H1 (cell line): ENCODE results near the gene DYRK1A. TPM values are rescaled to one million over a fixed set of nuclear protein-coding genes. Genes with fewer than 3 reads are reported as not detected.

Experiments
- CTCF ChIA-PET: fragments of 300-600 bp; sonication (Branson Sonifier 250); formaldehyde crosslinking; loops from one replicate; lab custom pipeline; 2021; ENCODE audit not compliant: partially characterized antibody; lab: Charles Lee
- POLR2A ChIA-PET: fragments of 300-600 bp; sonication (Branson Sonifier 250); formaldehyde crosslinking; loops from one replicate; lab custom pipeline; 2021; ENCODE audit warnings: inconsistent platforms; ENCODE audit not compliant: partially characterized antibody; lab: Charles Lee
- DNase-seq, 2 experiments: peaks; one replicate each; pipeline versions ENCODE4 v3.0.0 to v3.0.0-alpha.2; 2010 to 2022; ENCODE audit warnings: low spot score in 2 of 2, low read depth in 1 of 2, mixed read lengths in 1 of 2
- FAIRE-seq: peaks from 2 replicates; lab custom pipeline; 2011; peaks lifted over from hg19 to GRCh38; lab: Jason Lieb, UNC
- H2AFZ ChIP-seq: 2 replicates; pipeline ENCODE4 v1.8.1; 2012; ENCODE audit warnings: low read length, inconsistent platforms
- H2AK5ac ChIP-seq: 2 replicates; pipeline ENCODE4 v1.6.1; 2013; ENCODE audit warnings: low read depth, low read length
- H2BK120ac ChIP-seq: replicated peaks from 2 replicates; pipeline ENCODE3; 2013; ENCODE audit warnings: low read depth, low read length, inconsistent platforms
- H2BK12ac ChIP-seq: 2 replicates; pipeline ENCODE4 v1.6.1; 2013; ENCODE audit warnings: low read depth, low read length
- H2BK15ac ChIP-seq: 2 replicates; pipeline ENCODE4 v1.6.1; 2013; ENCODE audit warnings: low read length
- H2BK20ac ChIP-seq: 2 replicates; pipeline ENCODE4 v1.6.1; 2013; ENCODE audit warnings: low read length
- H2BK5ac ChIP-seq: 2 replicates; pipeline ENCODE4 v1.6.1; 2013; ENCODE audit warnings: low read depth, low read length
- H3K14ac ChIP-seq: 2 replicates; pipeline ENCODE4 v1.6.1; 2013; ENCODE audit warnings: inconsistent platforms; ENCODE audit not compliant: insufficient read length
- H3K18ac ChIP-seq: 2 replicates; pipeline ENCODE4 v1.6.1; 2013; ENCODE audit warnings: low read length; ENCODE audit errors: extremely low read depth
- H3K23ac ChIP-seq: 2 replicates; pipeline ENCODE4 v1.6.1; 2013; ENCODE audit warnings: inconsistent platforms; ENCODE audit not compliant: insufficient read length
- H3K23me2 ChIP-seq: 2 replicates; pipeline ENCODE4 v1.6.1; 2013; ENCODE audit warnings: low read depth, low read length
- H3K27ac ChIP-seq: 2 replicates; pipeline ENCODE4 v1.6.1; 2011; ENCODE audit warnings: low read depth, low read length, inconsistent platforms
- H3K27me3 ChIP-seq, 4 experiments: replicated peaks in 1 of 4; 1 replicate in 1 of 4; 2 replicates in 3 of 4; pipeline versions ENCODE4 v1.6.1 to v1.8.1; 2011 to 2013; ENCODE audit warnings: low read length in 3 of 4, mild to moderate bottlenecking in 3 of 4, inconsistent platforms in 2 of 4, mixed read lengths in 2 of 4, moderate library complexity in 1 of 4; ENCODE audit not compliant: control insufficient read depth in 3 of 4, insufficient read depth in 3 of 4; ENCODE audit errors: extremely low read depth in 1 of 4
- H3K36me3 ChIP-seq, 4 experiments: 2 replicates each; pipeline versions ENCODE4 v1.6.1 to v1.8.1; 2011 to 2013; ENCODE audit warnings: mild to moderate bottlenecking in 4 of 4, low read length in 3 of 4, moderate library complexity in 2 of 4, control low read depth in 1 of 4, inconsistent platforms in 1 of 4; ENCODE audit not compliant: insufficient read depth in 4 of 4, control insufficient read depth in 2 of 4
- H3K4ac ChIP-seq: replicated peaks from 2 replicates; pipeline ENCODE3; 2013; ENCODE audit warnings: low read length, low read depth, mixed read lengths, inconsistent platforms; ENCODE audit not compliant: insufficient read length
- H3K4me1 ChIP-seq, 4 experiments: replicated peaks in 1 of 4; 1 replicate in 1 of 4; 2 replicates in 3 of 4; pipeline versions ENCODE4 v1.6.1 to v1.8.1; 2011 to 2013; ENCODE audit warnings: low read length in 3 of 4, inconsistent platforms in 2 of 4, mixed read lengths in 1 of 4; ENCODE audit not compliant: insufficient read depth in 4 of 4, control insufficient read depth in 3 of 4
- H3K4me2 ChIP-seq, 2 experiments: 2 replicates each; pipeline versions ENCODE4 v1.6.1 to v1.8.1; 2011 to 2013; ENCODE audit warnings: low read depth in 2 of 2, low read length in 2 of 2, control low read depth in 1 of 2, inconsistent platforms in 1 of 2, mild to moderate bottlenecking in 1 of 2; ENCODE audit not compliant: insufficient read depth in 1 of 2
- H3K4me3 ChIP-seq, 4 experiments: fragments of 200-600, 300-600 bp in 1 of 4; sonication (generic), shearing (Covaris generic), sonication (Bioruptor Twin) in 1 of 4; 2 replicates each; pipeline versions ENCODE4 v1.5.1 to v1.8.1; 2011 to 2016; ENCODE audit warnings: low read length in 4 of 4, low read depth in 3 of 4, control low read depth in 2 of 4, inconsistent platforms in 2 of 4, mild to moderate bottlenecking in 2 of 4, mixed read lengths in 1 of 4, moderate library complexity in 1 of 4; ENCODE audit not compliant: insufficient read depth in 2 of 4; ENCODE audit errors: extremely low read depth in 1 of 4
- H3K56ac ChIP-seq: replicated peaks from 2 replicates; pipeline ENCODE3; 2013; ENCODE audit warnings: low read depth, mild to moderate bottlenecking, mixed read lengths, low read length, inconsistent platforms; ENCODE audit not compliant: insufficient read length
- H3K79me1 ChIP-seq: 2 replicates; pipeline ENCODE4 v1.6.1; 2013; ENCODE audit warnings: low read depth, low read length, control low read depth
- H3K79me2 ChIP-seq, 2 experiments: 2 replicates each; pipeline versions ENCODE4 v1.6.1 to v1.8.1; 2012 to 2013; ENCODE audit warnings: low read length in 2 of 2, mild to moderate bottlenecking in 2 of 2, inconsistent platforms in 1 of 2; ENCODE audit not compliant: insufficient read depth in 2 of 2, control insufficient read depth in 1 of 2
- H3K9ac ChIP-seq, 4 experiments: replicated peaks in 1 of 4; 1 replicate in 1 of 4; 2 replicates in 3 of 4; pipeline versions ENCODE4 v1.6.1 to v1.8.1; 2011 to 2013; ENCODE audit warnings: low read depth in 3 of 4, low read length in 3 of 4, control low read depth in 2 of 4, mild to moderate bottlenecking in 2 of 4, moderate library complexity in 2 of 4, inconsistent platforms in 1 of 4; ENCODE audit errors: extremely low read depth in 1 of 4
- H3K9me3 ChIP-seq, 2 experiments: 2 replicates each; pipeline versions ENCODE4 v1.6.1 to v1.8.1; 2012 to 2013; ENCODE audit warnings: mild to moderate bottlenecking in 2 of 2, moderate library complexity in 2 of 2, control low read depth in 1 of 2, inconsistent platforms in 1 of 2, low read depth in 1 of 2, low read length in 1 of 2, mixed read lengths in 1 of 2; ENCODE audit not compliant: insufficient read depth in 2 of 2
- H4K20me1 ChIP-seq, 2 experiments: replicated peaks in 1 of 2; 2 replicates each; pipeline versions ENCODE3 to v1.8.1; 2011 to 2013; ENCODE audit warnings: inconsistent platforms in 2 of 2, low read length in 2 of 2, mild to moderate bottlenecking in 1 of 2; ENCODE audit not compliant: insufficient read depth in 2 of 2, control insufficient read depth in 1 of 2
- H4K5ac ChIP-seq: 2 replicates; pipeline ENCODE4 v1.6.1; 2013; ENCODE audit warnings: low read length, low read depth, mixed read lengths, inconsistent platforms; ENCODE audit not compliant: insufficient read length
- H4K8ac ChIP-seq: 2 replicates; pipeline ENCODE4 v1.8.0; 2013; ENCODE audit warnings: mild to moderate bottlenecking, moderate library complexity, low read length, inconsistent platforms; ENCODE audit not compliant: insufficient read depth; ENCODE audit errors: extremely low read depth
- H4K91ac ChIP-seq: replicated peaks from 2 replicates; pipeline ENCODE3; 2013; ENCODE audit warnings: low read length, mixed read lengths, inconsistent platforms; ENCODE audit not compliant: insufficient read length
- SIN3A ChIP-seq, 2 experiments: IDR thresholded peaks in 1 of 2; conservative IDR thresholded peaks in 1 of 2; 2 replicates each; pipeline ENCODE4 v1.6.1; 2011 to 2012; ENCODE audit warnings: low read length in 2 of 2, improper control_type of control experiment in 1 of 2, low read depth in 1 of 2, mild to moderate bottlenecking in 1 of 2
- WGBS, 2 experiments: shearing (Covaris generic) in 1 of 2; methylation state at CpG; one replicate each; pipeline versions ENCODE4 v1.1.6 to v1.1.7; 2013 to 2015; ENCODE audit warnings: low lambda C conversion rate in 2 of 2, mixed read lengths in 2 of 2, inconsistent platforms in 1 of 2, low coverage in 1 of 2, missing lambda C conversion rate in 1 of 2; ENCODE audit not compliant: insufficient replicate concordance in 2 of 2, insufficient coverage in 1 of 2, insufficient read length in 1 of 2; ENCODE audit errors: extremely low coverage in 1 of 2, missing lambda C conversion rate in 1 of 2; 5-methylcytosine and 5-hydroxymethylcytosine counted together
- polyA plus RNA-seq, 7 experiments: library from polyadenylated mRNA; depleted of rRNA in 3 of 7; stranded (reverse) in 5 of 7; unstranded in 2 of 7; fragments of >200 nt in 5 of 7; fragments of 200-250 nt in 2 of 7; gene quantifications; 1 replicate in 5 of 7; 2 replicates in 1 of 7; 4 replicates in 1 of 7; pipeline versions ENCODE4 v1.2.1 to v1.2.3, GENCODE V29; 2011 to 2013; ENCODE audit warnings: missing spikeins in 2 of 7, mixed read lengths in 2 of 7
- total RNA-seq: library from RNA; stranded (reverse); fragmentation: NEBNext Ultra II Directional; extraction: Animal tissue kit (Norgen Biotek cat#: 25700); gene quantifications from 2 replicates; pipeline ENCODE4 v1.2.1, GENCODE V29; 2021

The DYRK1A gene
- total and polyA plus RNA-seq, 2 of the 8 experiments (the other 6 are each of a cell fraction or from before 2014, with no cell fraction given), result 61.1 to 62.2 TPM

DNA sequence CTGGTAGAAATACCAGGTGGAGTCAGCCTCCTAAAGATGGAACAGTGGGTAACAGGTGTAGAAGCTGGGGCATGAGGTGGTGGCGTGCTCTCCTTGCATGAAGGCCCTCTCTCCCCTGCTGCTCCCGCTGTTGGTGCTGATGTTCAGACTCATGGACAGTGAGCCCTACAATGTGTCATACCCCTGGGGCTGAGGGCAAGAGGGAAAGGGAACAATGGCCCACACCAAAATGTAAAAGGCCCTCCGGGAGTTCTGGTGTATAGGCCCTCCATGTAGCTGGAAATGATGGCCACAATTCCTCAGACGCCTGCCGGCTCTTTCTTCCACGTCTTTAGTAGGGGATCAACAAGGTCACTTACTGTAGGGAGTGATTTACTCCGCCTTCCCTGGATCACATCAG lies 194.9 kb downstream of the DYRK1A start:
- Histone ChIP-seq H4K5ac (no peak overlapping the region), H3K79me1 (no peaks in the 10 kb centered on the region), H2BK12ac (no peak overlapping the region), H3K56ac (no peak overlapping the region), H3K14ac (no peak overlapping the region), H2BK20ac (no peak overlapping the region), H3K23me2 (peaks cover 5% of the 10 kb centered on the region; the same call in 1 of the 2 replicates), H3K27me3 (peaks cover 0 to 7% (median 3%) of the 10 kb centered on the region in 4 experiments; a peak in 5 of 7 replicates), H3K9me3 (peaks cover 0 to 9% of the 10 kb centered on the region in 2 experiments; a peak in 1 of 4 replicates), H3K36me3 (no peaks in the 10 kb centered on the region), H3K27ac (no peak overlapping the region), H3K4me3 (no peak overlapping the region), H2AK5ac (no peak overlapping the region), H4K91ac (no peak overlapping the region), H3K4me2 (no peak overlapping the region), H3K23ac (no peak overlapping the region), H3K4ac (no peak overlapping the region), H4K8ac (no peak overlapping the region), H2AFZ (no peak overlapping the region), H3K79me2 (no peaks in the 10 kb centered on the region), H2BK120ac (no peak overlapping the region), H3K4me1 (peaks cover 4 to 16% (median 12%) of the 10 kb centered on the region in 4 experiments), H2BK5ac (no peak overlapping the region), H3K18ac (no peak overlapping the region), H2BK15ac (no peak overlapping the region), H4K20me1 (no peaks in the 10 kb centered on the region), H3K9ac (no peak overlapping the region)
- DNase-seq, result peak in 1 of 2 experiments; percentile 31
- 89% methylated on average over 7 of the region's 7 CpGs; no CpG with 5 or more reads in 1 of the 2 experiments for WGBS, 2 experiments
- FAIRE-seq, result no peak
- ChIA-PET POLR2A (interaction anchor here (1.4 kb wide), 1 partner anchor 8 kb away, joined by 3 read pairs; no protein-coding TSS in a partner anchor), CTCF (no interaction called here)
- TF ChIP-seq SIN3A (conservative IDR thresholded peaks at IDR 0.05 in 1 of 2, IDR thresholded peaks at IDR 0.05 in 1 of 2; ENCODE audit: low read depth in 1 of 2, low read length in 2 of 2), result no peak
